ENCODE data around the gene ADAMTSL1.

Gene ADAMTSL1

GRCh38 chr9:18699764-18700163 is 225.8 kb downstream of the ADAMTSL1 start:
- no peak for DNase-seq (ENCODE audit: low spot score)

DNA sequence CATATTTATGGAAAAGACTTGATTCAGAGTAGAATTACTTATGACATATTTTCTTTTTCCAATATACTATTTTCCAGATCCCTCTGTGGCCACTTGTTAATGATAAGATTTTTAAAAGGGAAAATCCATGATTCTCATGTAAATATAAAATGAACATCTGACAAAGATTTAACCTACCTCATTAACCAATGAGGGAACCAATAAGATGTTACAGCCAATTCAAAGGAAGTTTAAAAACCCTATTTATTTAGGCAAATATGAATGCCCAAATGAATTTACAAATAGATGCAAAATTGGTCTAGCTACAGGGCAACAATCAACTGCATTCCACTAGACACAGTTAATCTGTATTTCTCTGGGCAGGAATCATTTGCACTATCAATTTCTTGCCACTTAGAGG is 226.8 kb downstream of the ADAMTSL1 start:
- DNase-seq (ENCODE audit: low spot score) = no peak

DNA sequence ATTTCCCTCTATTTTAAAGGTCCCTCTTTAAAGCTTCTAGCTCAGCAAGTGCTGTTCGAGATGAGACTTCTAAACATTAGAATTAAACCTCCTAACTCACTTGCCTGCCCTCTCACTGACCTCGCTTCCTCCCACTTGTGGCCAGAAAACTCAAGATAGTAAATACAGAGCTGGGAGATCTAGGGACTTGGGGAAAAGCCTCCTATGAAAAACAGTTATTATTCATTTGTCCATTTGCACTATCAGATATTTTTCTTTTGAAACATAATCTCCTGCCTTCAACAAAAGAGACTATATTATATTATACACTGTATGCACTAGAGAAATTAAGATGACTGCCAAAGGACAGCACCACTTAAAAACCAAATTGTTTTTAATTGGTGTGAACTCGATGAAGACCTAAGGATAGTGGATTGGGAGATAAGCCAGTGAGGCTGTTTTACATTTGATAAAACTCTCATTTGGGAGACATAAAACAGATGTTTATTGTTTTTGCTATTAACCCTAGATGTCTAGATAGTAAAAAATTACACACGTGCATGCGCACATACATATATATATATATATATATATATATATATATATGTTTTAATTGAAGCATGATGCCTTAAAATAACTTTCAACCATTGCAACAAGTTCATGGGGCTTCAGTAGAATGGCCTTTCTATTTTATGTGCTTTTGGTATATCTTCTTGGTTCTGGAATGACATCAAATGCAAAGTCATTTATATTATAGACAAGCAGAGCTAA is 229.4 kb downstream of the ADAMTSL1 start:
- no peak for DNase-seq (ENCODE audit: low spot score)

DNA sequence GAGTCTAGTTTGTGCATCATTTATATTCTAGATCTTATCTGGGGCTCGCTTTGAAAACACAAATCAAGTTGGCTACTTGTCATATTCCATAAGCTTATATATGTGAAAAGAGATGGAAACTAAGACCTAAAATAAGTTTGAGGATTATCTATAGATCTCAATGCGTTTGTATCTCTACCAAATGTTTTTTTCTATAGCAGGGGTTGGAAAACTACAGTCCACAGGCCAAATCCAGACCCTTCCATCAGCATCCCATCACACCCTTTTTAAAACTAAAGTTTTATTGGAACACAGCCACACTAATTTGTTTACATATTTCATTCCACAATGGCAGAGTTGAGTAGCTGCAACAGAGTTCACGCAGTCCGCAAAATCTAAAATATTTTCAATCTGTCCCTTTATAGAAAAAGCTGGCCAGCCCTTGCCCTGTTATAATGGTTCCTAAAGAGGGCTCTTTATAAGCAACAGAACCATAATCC is 230.0 kb downstream of the ADAMTSL1 start:
- no peak for DNase-seq (ENCODE audit: low spot score)

DNA sequence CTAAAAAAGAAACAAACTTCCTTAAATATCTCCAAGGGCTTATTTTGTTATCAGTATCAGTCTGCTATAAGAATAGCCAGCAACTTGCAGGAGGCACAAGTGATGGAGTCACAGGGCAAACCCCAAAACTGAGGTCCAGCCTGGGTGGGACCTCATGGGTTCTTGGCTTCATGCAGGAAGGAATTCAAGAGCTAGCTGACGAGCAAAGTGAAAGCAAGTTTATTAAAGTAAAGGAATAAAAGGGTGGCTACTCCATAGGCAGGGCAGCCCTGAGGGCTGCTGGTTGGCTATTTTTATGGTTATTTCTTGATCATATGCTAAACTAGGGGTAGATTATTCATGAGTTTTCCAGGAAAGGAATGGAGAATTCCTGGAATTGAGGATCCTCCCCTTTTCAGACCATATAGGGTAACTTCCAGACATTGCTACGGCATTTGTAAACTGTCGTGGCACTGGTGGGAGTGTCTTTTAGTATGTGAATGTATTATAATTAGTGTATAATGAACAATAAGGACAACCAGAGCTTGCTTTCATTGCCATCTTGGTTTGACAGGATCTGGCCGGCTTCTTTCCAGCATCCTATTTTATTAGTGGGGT is 231.9 kb downstream of the ADAMTSL1 start:
- DNase-seq (ENCODE audit: low spot score) = no peak

DNA sequence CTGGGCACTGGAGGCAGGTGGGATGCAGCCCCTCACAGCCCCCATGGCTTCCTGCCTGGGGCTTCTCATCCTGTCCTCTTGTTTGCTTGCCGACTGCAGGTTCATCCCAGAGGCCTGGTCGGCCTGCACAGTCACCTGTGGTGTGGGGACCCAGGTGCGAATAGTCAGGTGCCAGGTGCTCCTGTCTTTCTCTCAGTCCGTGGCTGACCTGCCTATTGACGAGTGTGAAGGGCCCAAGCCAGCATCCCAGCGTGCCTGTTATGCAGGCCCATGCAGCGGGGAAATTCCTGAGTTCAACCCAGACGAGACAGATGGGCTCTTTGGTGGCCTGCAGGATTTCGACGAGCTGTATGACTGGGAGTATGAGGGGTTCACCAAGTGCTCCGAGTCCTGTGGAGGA is 232.7 kb downstream of the ADAMTSL1 start:
- no peak for DNase-seq (ENCODE audit: low spot score)

DNA sequence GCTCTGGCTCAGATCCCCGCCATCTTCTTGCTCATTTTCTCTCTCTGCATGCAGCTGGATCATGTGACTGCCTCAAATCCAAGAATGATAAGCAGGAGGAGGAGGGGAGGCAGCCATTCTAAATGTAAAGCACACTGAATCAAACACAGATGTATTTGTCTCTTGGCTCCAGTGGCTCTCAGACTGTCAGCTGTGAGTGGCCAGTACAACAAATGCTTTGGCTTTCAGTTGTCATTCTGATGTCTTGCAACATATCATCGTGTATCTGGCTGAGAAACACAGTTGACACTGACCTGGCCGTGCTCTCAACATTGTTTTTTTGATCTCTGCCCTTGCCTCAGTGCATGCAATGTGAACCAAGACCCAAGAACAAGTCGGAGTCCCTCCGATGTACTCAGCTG is 233.1 kb downstream of the ADAMTSL1 start:
- DNase-seq (ENCODE audit: low spot score) = no peak

- DNase-seq (ENCODE audit: low spot score) = no peak
These were observed 233.7 kb downstream of the ADAMTSL1 start for GRCh38 chr9:18707489-18708205.

GRCh38 chr9:18708429-18708828 is 234.5 kb downstream of the ADAMTSL1 start:
- DNase-seq (ENCODE audit: low spot score) = no peak

GRCh38 chr9:18710065-18710464 is 236.1 kb downstream of the ADAMTSL1 start:
- no peak for DNase-seq (ENCODE audit: low spot score)

- DNase-seq (ENCODE audit: low spot score) = no peak
These were observed 243.8 kb downstream of the ADAMTSL1 start for GRCh38 chr9:18717759-18718158.

DNA sequence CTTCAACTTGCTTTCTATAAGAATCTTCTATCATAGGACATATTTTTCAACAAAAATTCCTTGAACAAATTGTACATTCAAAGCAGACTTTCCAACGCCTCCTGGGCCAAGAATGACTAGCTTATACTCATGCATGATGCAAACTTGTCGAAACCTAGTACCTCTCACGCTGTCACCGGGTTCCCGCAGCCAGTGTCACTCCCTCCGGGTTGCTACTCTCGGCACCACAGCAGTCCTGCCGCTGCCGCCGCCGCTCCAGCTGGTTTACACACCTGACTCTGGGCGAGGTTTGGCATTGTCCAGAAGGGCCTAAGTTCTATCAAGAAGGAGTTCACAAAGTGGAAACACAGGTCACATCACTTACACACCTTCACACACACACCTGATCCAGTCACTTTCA is 244.4 kb downstream of the ADAMTSL1 start:
- no peak for DNase-seq (ENCODE audit: low spot score)

GRCh38 chr9:18718932-18719331 is 245.0 kb downstream of the ADAMTSL1 start:
- DNase-seq (ENCODE audit: low spot score) = no peak

GRCh38 chr9:18720691-18721090 is 246.7 kb downstream of the ADAMTSL1 start:
- no peak for DNase-seq (ENCODE audit: low spot score)

- no peak for DNase-seq (ENCODE audit: low spot score)
These were observed 247.5 kb downstream of the ADAMTSL1 start for GRCh38 chr9:18721267-18721994.

DNA sequence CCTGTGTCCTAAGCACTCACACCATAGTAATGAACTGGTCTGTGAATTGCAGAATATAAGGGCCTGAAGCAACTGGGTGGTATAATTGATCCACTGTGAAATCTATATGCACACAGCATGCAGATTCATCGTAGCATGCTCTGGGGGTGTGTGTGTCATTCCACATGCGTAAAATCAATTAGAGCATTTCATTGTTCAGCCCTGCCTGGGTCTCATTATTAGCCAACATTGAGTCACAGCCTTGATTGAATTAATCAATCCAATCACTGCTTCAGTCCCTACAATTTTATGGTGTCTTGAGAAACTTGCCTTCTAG is 248.0 kb downstream of the ADAMTSL1 start:
- DNase-seq (ENCODE audit: low spot score) = no peak

GRCh38 chr9:18722882-18723281 is 248.9 kb downstream of the ADAMTSL1 start:
- no peak for DNase-seq (ENCODE audit: low spot score)

GRCh38 chr9:18723366-18723765 is 249.4 kb downstream of the ADAMTSL1 start:
- DNase-seq (ENCODE audit: low spot score) = no peak

DNA sequence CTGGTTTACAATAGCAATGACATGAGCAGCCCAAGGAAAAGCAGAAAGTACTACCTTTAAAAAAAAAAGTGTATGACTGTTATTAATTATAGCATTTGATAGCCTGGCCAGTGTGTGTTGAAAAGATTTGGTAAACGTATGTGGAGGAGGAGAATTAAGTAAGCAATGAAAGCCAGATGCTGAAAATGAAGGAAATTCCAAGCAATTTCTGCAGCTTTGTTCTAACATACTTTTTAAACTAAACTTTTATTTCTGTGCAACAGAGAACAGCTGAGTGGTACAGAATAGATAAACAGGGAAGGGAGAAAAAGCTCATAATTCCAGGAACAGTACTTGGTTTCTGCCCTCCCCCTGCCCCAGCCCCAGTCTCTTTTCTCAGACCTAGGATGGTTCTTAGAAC is 252.6 kb downstream of the ADAMTSL1 start:
- no peak for DNase-seq (ENCODE audit: low spot score)

DNA sequence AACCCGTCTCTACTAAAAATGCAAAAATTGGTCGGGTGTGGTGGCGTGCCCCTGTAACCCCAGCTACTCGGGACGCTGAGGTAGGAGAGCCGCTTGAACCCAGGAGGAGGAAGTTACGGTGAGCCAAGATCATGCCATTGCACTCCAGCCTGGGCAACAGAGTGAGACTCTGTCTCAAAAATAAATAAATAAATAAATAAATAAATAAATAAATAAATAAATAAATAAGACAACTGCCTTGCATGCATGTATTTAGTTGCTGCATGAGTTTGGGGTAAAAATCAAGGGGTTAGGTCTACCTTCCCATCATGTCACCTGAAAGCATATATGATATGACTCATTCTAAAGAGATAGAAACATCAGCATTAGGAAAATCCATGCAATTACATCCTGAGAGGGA is 254.0 kb downstream of the ADAMTSL1 start:
- DNase-seq (ENCODE audit: low spot score) = no peak

DNA sequence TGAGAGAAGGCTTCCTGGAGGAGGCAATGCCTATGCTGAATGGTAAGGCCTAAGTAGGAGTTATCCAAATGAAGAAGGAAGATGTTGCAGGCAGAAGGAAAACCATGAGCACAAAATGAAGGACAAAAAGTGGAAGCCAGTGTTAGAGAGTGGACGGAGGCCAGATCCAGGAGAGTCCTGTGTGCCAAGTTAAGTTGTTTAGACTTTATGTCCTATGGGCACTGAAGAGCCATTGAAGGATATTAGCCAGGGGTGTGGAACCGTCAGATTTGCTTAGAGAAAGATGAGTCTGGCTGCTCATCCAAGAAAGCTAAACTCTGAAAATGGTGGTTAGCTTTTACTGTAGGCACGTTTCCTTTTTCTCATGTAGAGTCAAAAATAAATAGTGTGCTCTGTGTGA is 254.7 kb downstream of the ADAMTSL1 start:
- DNase-seq (ENCODE audit: low spot score) = no peak

DNA sequence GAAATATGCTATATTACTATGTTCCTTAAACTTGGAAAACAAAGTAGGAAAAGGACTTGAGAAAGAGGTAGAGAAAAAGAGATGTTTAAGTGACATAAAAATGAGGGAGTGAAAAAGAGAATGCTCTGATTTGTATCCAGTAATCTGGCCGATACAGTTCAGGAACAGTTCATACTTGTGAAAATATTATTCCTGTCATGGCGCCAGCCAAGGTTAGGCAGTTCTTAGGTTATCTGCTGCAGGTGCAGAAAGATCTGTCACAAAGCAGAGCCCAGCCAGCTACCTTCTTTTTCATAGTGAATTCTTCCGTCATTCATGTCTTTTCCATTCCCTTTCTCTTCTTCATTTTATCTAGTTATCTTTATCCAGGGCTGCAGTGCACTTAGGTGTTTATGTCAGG is 256.3 kb downstream of the ADAMTSL1 start:
- DNase-seq (ENCODE audit: low spot score) = no peak

- DNase-seq (ENCODE audit: low spot score) = no peak
These were observed 265.2 kb downstream of the ADAMTSL1 start for GRCh38 chr9:18739127-18739526.
